ENCODE data around the gene RRP12.
"Not testable (repeated sequence)": the region's sequence is repeated elsewhere in the genome, so short reads cannot be mapped to it uniquely, and the experiment has no call there.

Gene RRP12

GRCh38 chr10:97406483-97406882, 5.3 kb upstream of the RRP12 start:
- not testable (repeated sequence) for DNase-seq (ENCODE audit: low spot score)

- DNase-seq (ENCODE audit: low spot score) = no peak
Observed at GRCh38 chr10:97406064-97406463, 4.9 kb upstream of the RRP12 start.

- no peak for DNase-seq (ENCODE audit: low spot score)
Observed at GRCh38 chr10:97404044-97404443, 2.9 kb upstream of the RRP12 start.

GRCh38 chr10:97401455-97401919, 347 bp upstream of the RRP12 start:
- no peak for DNase-seq (ENCODE audit: low spot score)

GRCh38 chr10:97399843-97400545, 1.1 kb downstream of the RRP12 start:
- peak; percentile 50 for DNase-seq (ENCODE audit: low spot score)

GRCh38 chr10:97396056-97396455, 5.1 kb downstream of the RRP12 start:
- DNase-seq (ENCODE audit: low spot score) = no peak

- DNase-seq (ENCODE audit: low spot score) = no peak
Observed at GRCh38 chr10:97393034-97393573, 8.0 kb downstream of the RRP12 start.

- no peak for DNase-seq (ENCODE audit: low spot score)
Observed at GRCh38 chr10:97390091-97390490, 11.0 kb downstream of the RRP12 start.

GRCh38 chr10:97388152-97388551, 13.0 kb downstream of the RRP12 start:
- DNase-seq (ENCODE audit: low spot score) = no peak

GRCh38 chr10:97385565-97385964, 15.6 kb downstream of the RRP12 start:
- no peak for DNase-seq (ENCODE audit: low spot score)

GRCh38 chr10:97384641-97385040, 16.5 kb downstream of the RRP12 start:
- DNase-seq (ENCODE audit: low spot score) = no peak

GRCh38 chr10:97384156-97384555, 17.0 kb downstream of the RRP12 start:
- no peak for DNase-seq (ENCODE audit: low spot score)

GRCh38 chr10:97383159-97383558, 18.0 kb downstream of the RRP12 start:
- no peak for DNase-seq (ENCODE audit: low spot score)

GRCh38 chr10:97381626-97382025, 19.5 kb downstream of the RRP12 start:
- DNase-seq (ENCODE audit: low spot score) = no peak

- DNase-seq (ENCODE audit: low spot score) = no peak
Observed at GRCh38 chr10:97380516-97380915, 20.6 kb downstream of the RRP12 start.

- DNase-seq (ENCODE audit: low spot score) = no peak
Observed at GRCh38 chr10:97378933-97379921, 21.9 kb downstream of the RRP12 start.

GRCh38 chr10:97376413-97376812, 24.7 kb downstream of the RRP12 start:
- no peak for DNase-seq (ENCODE audit: low spot score)

GRCh38 chr10:97373456-97373855, 27.7 kb downstream of the RRP12 start:
- DNase-seq (ENCODE audit: low spot score) = no peak

- DNase-seq (ENCODE audit: low spot score) = no peak
Observed at GRCh38 chr10:97372233-97372875, 28.8 kb downstream of the RRP12 start.

GRCh38 chr10:97371696-97372095, 29.4 kb downstream of the RRP12 start:
- no peak for DNase-seq (ENCODE audit: low spot score)

- no peak for DNase-seq (ENCODE audit: low spot score)
Observed at GRCh38 chr10:97367126-97367649, 34.0 kb downstream of the RRP12 start.

- DNase-seq (ENCODE audit: low spot score) = no peak
Observed at GRCh38 chr10:97366572-97366971, 34.6 kb downstream of the RRP12 start.
